ENCODE data around the gene STX8.
"Not testable (repeated sequence)": the region's sequence is repeated elsewhere in the genome, so short reads cannot be mapped to it uniquely, and the experiment has no call there.

STX8 gene

GRCh38 chr17:9382626-9383025, 193.0 kb downstream of the STX8 start:
- DNase-seq, result no peak

- no peak for DNase-seq
These were observed 194.6 kb downstream of the STX8 start for GRCh38 chr17:9381068-9381467.

GRCh38 chr17:9380361-9380760, 195.3 kb downstream of the STX8 start:
- DNase-seq, result no peak

GRCh38 chr17:9376177-9376576, 199.4 kb downstream of the STX8 start:
- not testable (repeated sequence) for DNase-seq

- DNase-seq, result no peak
These were observed 204.6 kb downstream of the STX8 start for GRCh38 chr17:9371019-9371418.

- DNase-seq, result no peak
These were observed 205.2 kb downstream of the STX8 start for GRCh38 chr17:9370467-9370866.

GRCh38 chr17:9368631-9369030, 207.0 kb downstream of the STX8 start:
- DNase-seq, result no peak

- no peak for DNase-seq
These were observed 208.5 kb downstream of the STX8 start for GRCh38 chr17:9367156-9367555.

GRCh38 chr17:9364837-9365430, 210.7 kb downstream of the STX8 start:
- no peak for DNase-seq

GRCh38 chr17:9363440-9364350, 211.9 kb downstream of the STX8 start:
- DNase-seq, result peak; percentile 39

GRCh38 chr17:9361188-9361955, 214.2 kb downstream of the STX8 start:
- DNase-seq, result no peak

GRCh38 chr17:9360677-9361081, 214.9 kb downstream of the STX8 start:
- no peak for DNase-seq

- no peak for DNase-seq
These were observed 219.1 kb downstream of the STX8 start for GRCh38 chr17:9356488-9356911.

- no peak for DNase-seq
These were observed 219.8 kb downstream of the STX8 start for GRCh38 chr17:9355846-9356245.

GRCh38 chr17:9355231-9355630, 220.4 kb downstream of the STX8 start:
- DNase-seq, result not testable (repeated sequence)

- DNase-seq, result no peak
These were observed 225.5 kb downstream of the STX8 start for GRCh38 chr17:9350080-9350479.

- DNase-seq, result peak; percentile 12
These were observed 229.2 kb downstream of the STX8 start for GRCh38 chr17:9346296-9346926.

GRCh38 chr17:9343516-9343915, 232.1 kb downstream of the STX8 start:
- DNase-seq, result no peak

GRCh38 chr17:9342225-9342624, 233.4 kb downstream of the STX8 start:
- DNase-seq, result no peak

GRCh38 chr17:9339958-9340357, 235.7 kb downstream of the STX8 start:
- DNase-seq, result no peak

GRCh38 chr17:9339482-9339881, 236.1 kb downstream of the STX8 start:
- not testable (repeated sequence) for DNase-seq

GRCh38 chr17:9336817-9337216, 238.8 kb downstream of the STX8 start:
- no peak for DNase-seq
